Tibial artery (tissue), 4 donors: ENCODE measurements around the gene PAXIP1.

Experiments
- DNase-seq, 2 donors: peaks; one replicate each; pipeline ENCODE4 v3.0.0-alpha.2; 2019
- H3K27ac ChIP-seq, 2 donors: fragments of 200-600 bp; sonication (generic) in 1 of 2; 1 replicate in 1 of 2; 2 replicates in 1 of 2; pipeline ENCODE4 v1.5.1; 2018 to 2019; ENCODE audit warnings: mild to moderate bottlenecking in 1 of 2
- H3K27me3 ChIP-seq, 2 donors: fragments of 200-600 bp; sonication (generic) in 1 of 2; one replicate each; pipeline versions ENCODE4 v1.5.1 to v1.6.0; 2016 to 2019
- H3K36me3 ChIP-seq, 3 donors: fragments of 200-600 bp; sonication (generic) in 2 of 3; one replicate each; pipeline ENCODE4 v1.5.1; 2016 to 2019; ENCODE audit warnings: mild to moderate bottlenecking in 2 of 3
- H3K4me1 ChIP-seq, 4 donors: fragments of 200-600 bp; sonication (generic) in 2 of 4; 1 replicate in 3 of 4; 2 replicates in 1 of 4; pipeline ENCODE4 v1.5.1; 2016 to 2019
- H3K4me3 ChIP-seq, 2 donors: fragments of 200-600 bp; sonication (generic) in 1 of 2; 1 replicate in 1 of 2; 2 replicates in 1 of 2; pipeline ENCODE4 v1.5.1; 2018 to 2019; ENCODE audit warnings: mild to moderate bottlenecking in 2 of 2
- H3K9me3 ChIP-seq, 3 donors: fragments of 200-600 bp; sonication (generic) in 1 of 3; one replicate each; pipeline ENCODE4 v1.5.1; 2016 to 2019
- CTCF ChIP-seq, 2 experiments: fragments of 200-600 bp in 1 of 2; fragments of 450-650 bp in 1 of 2; IDR thresholded peaks; one replicate each; pipeline ENCODE4 v1.5.1; 2017 to 2019; ENCODE audit warnings: antibody characterized with exemption in 2 of 2, mild to moderate bottlenecking in 1 of 2, moderate library complexity in 1 of 2
- intact Hi-C: fragments of 100-400 bp; cut with DNase I; formaldehyde crosslinking; loops from one replicate; pipeline ENCODE4 v1.15.0; 2023; ENCODE audit warnings: low total_unique reads

The PAXIP1 gene

GRCh38 chr7:154984601-154985188, 18.2 kb downstream of the PAXIP1 start:
- Histone ChIP-seq H3K27me3 (no peaks in the 10 kb centered on the region), H3K4me3 (no peak overlapping the region), H3K27ac (no peak overlapping the region), H3K9me3 (no peaks in the 10 kb centered on the region), H3K36me3 (peaks cover 5 to 14% (median 10%) of the 10 kb centered on the region in 3 donors), H3K4me1 (peaks cover 0 to 4% (median 0%) of the 10 kb centered on the region in 4 donors)
- intact Hi-C loops, result no loop called here
- no peak for TF ChIP-seq CTCF (IDR thresholded peaks at IDR 0.05)
- DNase-seq, result no peak

GRCh38 chr7:154978017-154978416, 24.9 kb downstream of the PAXIP1 start:
- no peak for DNase-seq
- H3K36me3 ChIP-seq, result peaks cover 11 to 29% (median 25%) of the 10 kb centered on the region in 3 donors
- no peak for TF ChIP-seq CTCF (IDR thresholded peaks at IDR 0.05)
- no peaks in the 10 kb centered on the region for H3K4me1 ChIP-seq
- intact Hi-C loops, result no loop called here
- no peaks in the 10 kb centered on the region for H3K9me3 ChIP-seq
- no peaks in the 10 kb centered on the region for H3K27me3 ChIP-seq
- H3K27ac ChIP-seq, result no peak overlapping the region
- no peak overlapping the region for H3K4me3 ChIP-seq

- H3K9me3 ChIP-seq, result no peaks in the 10 kb centered on the region
- no peaks in the 10 kb centered on the region for H3K4me1 ChIP-seq
- no peak for TF ChIP-seq CTCF (IDR thresholded peaks at IDR 0.05)
- H3K36me3 ChIP-seq, result peaks cover 11 to 25% (median 21%) of the 10 kb centered on the region in 3 donors
- no peaks in the 10 kb centered on the region for H3K27me3 ChIP-seq
- H3K27ac ChIP-seq, result no peak overlapping the region
- DNase-seq, result no peak
- intact Hi-C loops, result no loop called here
- no peak overlapping the region for H3K4me3 ChIP-seq
Measured at GRCh38 chr7:154977250-154977649, 25.7 kb downstream of the PAXIP1 start.

DNA sequence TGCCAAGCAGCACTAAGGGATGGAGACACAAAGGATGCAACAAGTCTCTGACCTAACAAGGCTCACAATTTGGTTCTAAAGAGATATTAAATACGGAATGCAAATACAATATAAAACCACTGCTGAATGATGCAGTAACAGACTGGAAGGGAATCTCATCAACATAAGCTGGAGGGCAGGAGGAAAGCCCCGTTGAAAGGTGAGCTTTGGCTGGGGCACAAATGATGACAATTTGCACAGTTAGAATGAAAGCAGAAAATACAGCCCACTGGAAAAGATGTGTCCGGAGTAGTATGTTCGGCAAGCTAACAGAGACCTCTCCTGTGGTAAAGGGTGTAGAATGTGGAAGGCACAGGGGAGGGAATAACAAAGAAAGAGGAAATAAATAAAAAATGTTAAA, 26.1 kb downstream of the PAXIP1 start:
- peaks cover 9 to 25% (median 20%) of the 10 kb centered on the region in 3 donors for H3K36me3 ChIP-seq
- H3K27me3 ChIP-seq, result no peaks in the 10 kb centered on the region
- intact Hi-C loops, result no loop called here

DNA sequence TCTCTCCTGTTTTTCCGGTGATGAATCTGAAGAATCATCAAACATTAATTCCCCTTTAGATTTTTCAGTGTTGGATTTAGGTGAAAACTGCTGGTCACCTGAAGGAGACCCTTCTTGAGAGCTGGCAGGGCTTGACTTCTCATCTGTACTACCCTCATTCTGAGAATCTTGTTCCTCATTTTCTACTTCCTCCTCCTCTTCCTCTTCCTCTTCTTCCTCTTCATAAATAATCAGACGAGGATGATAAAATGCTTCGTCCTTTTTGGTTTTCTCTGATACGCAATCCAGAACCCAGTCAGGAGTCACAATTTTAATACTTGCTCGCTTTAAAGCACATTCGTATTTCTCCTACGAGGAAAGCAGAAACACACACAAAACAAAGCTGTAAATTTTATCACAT, 26.9 kb downstream of the PAXIP1 start:
- no peak for DNase-seq
- no peaks in the 10 kb centered on the region for H3K4me1 ChIP-seq
- intact Hi-C loops, result no loop called here
- H3K4me3 ChIP-seq, result no peak overlapping the region
- H3K9me3 ChIP-seq, result no peaks in the 10 kb centered on the region
- no peak for TF ChIP-seq CTCF (IDR thresholded peaks at IDR 0.05)
- H3K36me3 ChIP-seq, result peaks cover 5 to 28% (median 19%) of the 10 kb centered on the region in 3 donors
- no peaks in the 10 kb centered on the region for H3K27me3 ChIP-seq
- H3K27ac ChIP-seq, result no peak overlapping the region

More for the DNA sequence above, 26.1 kb downstream of the PAXIP1 start:
- H3K4me1 ChIP-seq, result no peaks in the 10 kb centered on the region
- no peak overlapping the region for H3K4me3 ChIP-seq
- H3K27ac ChIP-seq, result no peak overlapping the region
- no peak for DNase-seq
- H3K9me3 ChIP-seq, result no peaks in the 10 kb centered on the region
- TF ChIP-seq CTCF (IDR thresholded peaks at IDR 0.05), result no peak

GRCh38 chr7:154973381-154973780, 29.5 kb downstream of the PAXIP1 start:
- no peaks in the 10 kb centered on the region for H3K27me3 ChIP-seq
- peaks cover 11 to 46% (median 21%) of the 10 kb centered on the region in 3 donors for H3K36me3 ChIP-seq
- no peak for DNase-seq
- H3K4me3 ChIP-seq, result no peak overlapping the region
- no peaks in the 10 kb centered on the region for H3K9me3 ChIP-seq
- H3K4me1 ChIP-seq, result no peaks in the 10 kb centered on the region
- no peak for TF ChIP-seq CTCF (IDR thresholded peaks at IDR 0.05)
- H3K27ac ChIP-seq, result no peak overlapping the region
- intact Hi-C loops, result no loop called here
